Astrocyte of the hippocampus (primary cell): ENCODE results near the gene NANOGP8.

Source experiments
- DNase-seq: peaks from one replicate; pipeline ENCODE4 v3.0.0; 2011; ENCODE audit warnings: low read depth, low spot score

Gene NANOGP8

GRCh38 chr15:35061161-35061824 lies 23.8 kb downstream of the NANOGP8 start:
- no peak for DNase-seq

GRCh38 chr15:35060591-35060990 lies 24.5 kb downstream of the NANOGP8 start:
- peak; percentile 29 for DNase-seq

- DNase-seq: no peak
Measured at GRCh38 chr15:35058534-35059054, 26.5 kb downstream of the NANOGP8 start.

GRCh38 chr15:35055416-35056105 lies 29.5 kb downstream of the NANOGP8 start:
- no peak for DNase-seq

- DNase-seq: no peak
Measured at GRCh38 chr15:35054380-35054779, 30.7 kb downstream of the NANOGP8 start.

GRCh38 chr15:35047996-35048395 lies 37.1 kb downstream of the NANOGP8 start:
- DNase-seq: no peak

GRCh38 chr15:35047528-35047927 lies 37.6 kb downstream of the NANOGP8 start:
- DNase-seq: no peak

GRCh38 chr15:35043373-35044095 lies 41.6 kb downstream of the NANOGP8 start:
- no peak for DNase-seq

- DNase-seq: no peak
Measured at GRCh38 chr15:35040339-35041255, 44.5 kb downstream of the NANOGP8 start.

GRCh38 chr15:35038626-35039451 lies 46.3 kb downstream of the NANOGP8 start:
- DNase-seq: peak; percentile 26
